DND-41 (cell line): ENCODE results near the gene PAQR6.

Experiments used
- CTCF ChIP-seq: IDR thresholded peaks from 2 replicates; pipeline ENCODE4 v1.5.1; 2012; ENCODE audit warnings: borderline replicate concordance, low read length, moderate library complexity, mild to moderate bottlenecking; ENCODE audit not compliant: poor library complexity, severe bottlenecking; ENCODE audit errors: extremely low read depth
- EZH2 ChIP-seq: IDR thresholded peaks from 3 replicates; pipeline ENCODE4 v1.6.1; 2012; ENCODE audit warnings: borderline replicate concordance, low read depth, mild to moderate bottlenecking, moderate library complexity, low read length, inconsistent platforms; ENCODE audit not compliant: severe bottlenecking

GRCh38 chr1:156289857-156290256 is 42.0 kb upstream of the PAQR6 start:
- no peak for TF ChIP-seq CTCF
- TF ChIP-seq EZH2: no peak
